Embryonic facial prominence (tissue), 1 donor: ENCODE data around the gene HYI.
"Not testable (repeated sequence)": the region's sequence is repeated elsewhere in the genome, so short reads cannot be mapped to it uniquely, and the experiment has no call there.

Source experiments
- DNase-seq: peaks from one replicate; pipeline ENCODE4 v3.0.0-alpha.2; 2016; ENCODE audit errors: extremely low spot score

Gene HYI

DNA sequence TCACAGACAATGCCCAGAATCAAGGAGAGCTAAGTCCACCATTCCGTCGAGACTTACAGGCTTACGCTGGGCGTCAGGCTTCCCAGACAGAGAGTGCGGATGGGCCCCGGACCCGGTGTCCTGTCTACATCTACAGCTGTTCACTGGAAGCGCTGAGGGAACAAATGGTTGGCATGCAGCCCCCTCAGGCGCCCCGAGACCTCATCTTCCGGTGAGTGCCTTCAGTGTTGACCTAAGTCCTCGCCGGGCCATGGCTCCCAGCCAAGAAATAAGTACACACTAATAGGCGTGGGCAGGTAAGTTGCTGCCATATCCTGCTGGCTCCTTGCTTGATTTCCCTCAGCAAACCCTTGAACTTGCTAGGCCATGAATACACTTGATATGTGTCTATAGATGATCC lies 26.2 kb downstream of the HYI start:
- no peak for DNase-seq

DNA sequence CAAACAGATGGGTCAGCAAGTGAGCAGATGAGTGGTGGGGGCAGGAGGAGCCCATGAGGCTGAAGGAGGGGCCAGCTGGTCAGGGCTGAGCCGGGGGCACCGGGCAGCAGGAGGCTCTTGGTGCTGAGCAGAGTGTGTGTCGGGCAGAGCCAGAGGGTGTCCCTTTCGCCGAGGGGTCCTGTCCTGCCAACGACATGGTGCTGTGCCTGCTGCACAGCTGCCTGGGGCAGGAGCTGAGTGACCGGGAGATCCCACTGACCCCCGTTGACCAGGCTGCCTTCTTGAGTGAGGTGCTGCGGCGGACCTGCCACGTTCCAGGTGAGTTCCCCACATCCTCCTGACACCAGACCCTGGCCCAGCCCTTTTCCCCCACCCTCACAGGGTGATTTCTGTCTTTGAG lies 27.5 kb downstream of the HYI start:
- DNase-seq, result no peak

DNA sequence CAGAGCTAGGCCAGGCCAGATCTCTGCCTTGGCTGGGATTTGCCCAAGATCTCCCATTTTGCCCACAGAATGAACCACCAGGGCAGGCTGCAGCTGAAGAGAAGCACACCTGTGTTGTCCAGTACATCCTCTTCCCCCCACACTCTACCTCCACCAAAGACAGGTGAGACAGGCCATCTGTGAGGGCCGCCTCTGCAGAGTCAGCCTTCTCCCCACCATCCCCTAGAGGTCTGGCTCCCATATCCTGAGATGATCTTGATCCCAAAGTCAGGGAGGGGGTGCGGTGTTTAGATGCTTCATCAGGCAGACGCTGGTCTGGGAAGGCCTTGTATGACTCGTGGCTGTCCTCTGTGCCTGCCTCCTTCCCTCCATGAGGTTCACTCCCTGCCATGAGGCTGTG lies 28.7 kb downstream of the HYI start:
- no peak for DNase-seq

DNA sequence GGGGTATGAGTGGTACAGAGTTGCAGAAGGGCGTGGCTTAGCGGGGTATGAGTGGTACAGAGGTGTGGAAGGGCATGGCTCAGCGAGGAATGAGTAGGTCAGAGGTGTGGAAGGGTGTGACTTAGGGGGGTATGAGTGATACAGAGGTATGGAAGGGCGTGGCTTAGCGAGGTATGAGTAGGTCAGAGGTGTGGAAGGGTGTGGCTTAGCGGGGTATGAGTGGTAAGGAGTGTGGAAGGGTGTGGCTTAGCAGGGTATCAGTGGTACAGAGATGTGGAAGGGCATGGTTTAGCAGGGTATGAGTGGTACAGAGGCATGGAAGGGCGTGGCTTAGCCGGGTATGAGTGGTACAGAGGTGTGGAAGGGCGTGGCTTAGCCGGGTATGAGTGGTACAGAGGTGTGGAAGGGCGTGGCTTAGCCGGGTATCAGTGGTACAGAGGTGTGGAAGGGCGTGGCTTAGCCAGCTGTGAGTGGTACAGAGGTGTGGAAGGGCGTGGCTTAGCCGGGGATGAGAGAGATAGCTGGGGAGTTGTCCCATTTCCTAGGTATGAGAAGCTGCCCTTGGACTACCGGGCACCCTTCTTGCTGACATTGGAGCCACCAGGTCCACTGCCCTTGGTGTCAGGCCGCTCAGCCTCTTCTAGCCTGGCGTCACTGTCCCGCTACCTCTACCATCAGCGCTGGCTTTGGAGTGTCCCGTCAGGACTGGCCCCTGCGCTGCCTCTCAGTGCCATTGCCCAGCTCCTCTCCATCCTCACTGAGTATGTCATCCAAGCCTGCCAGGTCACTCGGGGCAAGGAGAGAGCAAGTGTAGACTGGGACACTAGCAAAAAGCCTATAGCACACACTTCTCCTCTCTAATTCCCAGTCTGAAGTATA lies 29.8 kb downstream of the HYI start:
- no peak for DNase-seq

DNA sequence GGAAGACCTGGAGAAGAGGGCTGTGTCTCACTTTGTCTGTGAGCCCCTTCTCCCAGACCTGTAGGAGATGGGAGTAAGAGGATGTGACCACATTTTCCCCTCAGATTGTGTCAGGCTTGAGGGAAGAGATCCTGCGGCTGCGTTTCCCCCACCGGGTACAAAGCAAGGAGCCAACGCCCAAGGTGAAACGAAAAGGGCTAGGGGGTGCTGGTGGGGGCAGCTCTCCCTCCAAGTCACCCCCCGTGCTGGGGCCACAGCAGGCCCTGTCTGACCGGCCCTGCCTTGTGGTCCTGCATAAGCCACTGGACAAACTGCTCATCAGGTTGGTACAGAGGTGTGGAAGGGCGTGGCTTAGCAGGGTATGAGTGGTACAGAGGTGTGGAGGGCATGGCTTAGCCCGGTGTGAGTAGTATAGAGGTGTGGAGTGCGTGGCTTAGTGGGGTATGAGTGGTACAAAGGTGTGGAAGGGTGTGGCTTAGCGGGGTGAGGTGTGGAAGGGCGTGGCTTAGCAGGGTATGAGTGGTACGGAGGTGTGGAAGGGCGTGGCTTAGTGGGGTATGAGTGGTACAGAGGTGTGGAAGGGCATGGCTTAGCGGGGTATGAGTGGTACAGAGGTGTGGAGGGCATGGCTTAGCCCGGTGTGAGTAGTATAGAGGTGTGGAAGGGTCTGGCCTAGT lies 30.6 kb downstream of the HYI start:
- DNase-seq, result no peak

DNA sequence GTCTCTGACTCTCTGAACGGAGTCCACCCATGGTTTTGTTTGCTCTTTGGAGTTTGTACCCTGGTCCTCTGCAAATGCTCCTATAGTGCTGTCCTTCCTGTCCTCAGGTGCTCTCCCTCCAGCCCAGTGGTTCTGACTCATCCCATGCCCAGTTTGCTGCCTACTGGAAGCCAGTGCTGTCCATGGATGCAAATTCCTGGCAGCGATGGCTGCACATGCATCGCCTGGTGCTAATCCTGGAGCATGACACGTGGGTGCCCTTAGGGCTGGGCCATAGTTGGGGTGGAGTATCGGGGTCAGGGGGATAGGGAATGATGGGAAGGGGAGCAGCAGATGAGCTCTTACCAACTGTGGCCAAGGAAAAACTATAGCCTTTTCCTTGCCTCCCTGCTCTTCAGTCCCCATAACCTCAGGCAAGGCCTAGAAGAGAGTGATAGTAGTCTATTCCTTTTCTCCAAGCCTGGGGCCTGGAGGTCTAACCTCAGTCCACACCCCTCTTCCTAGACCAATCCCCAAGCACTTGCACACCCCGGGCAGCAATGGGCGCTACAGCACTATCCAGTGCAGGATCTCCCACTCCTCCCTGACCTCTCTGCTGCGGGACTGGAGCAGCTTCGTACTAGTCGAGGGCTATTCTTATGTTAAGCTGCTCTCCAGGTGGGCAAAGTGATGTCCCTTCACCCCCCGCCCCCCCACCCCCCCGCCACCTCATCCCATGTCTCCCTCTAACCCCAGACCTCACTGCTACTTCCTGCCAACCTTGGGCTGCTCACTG lies 31.6 kb downstream of the HYI start:
- no peak for DNase-seq

DNA sequence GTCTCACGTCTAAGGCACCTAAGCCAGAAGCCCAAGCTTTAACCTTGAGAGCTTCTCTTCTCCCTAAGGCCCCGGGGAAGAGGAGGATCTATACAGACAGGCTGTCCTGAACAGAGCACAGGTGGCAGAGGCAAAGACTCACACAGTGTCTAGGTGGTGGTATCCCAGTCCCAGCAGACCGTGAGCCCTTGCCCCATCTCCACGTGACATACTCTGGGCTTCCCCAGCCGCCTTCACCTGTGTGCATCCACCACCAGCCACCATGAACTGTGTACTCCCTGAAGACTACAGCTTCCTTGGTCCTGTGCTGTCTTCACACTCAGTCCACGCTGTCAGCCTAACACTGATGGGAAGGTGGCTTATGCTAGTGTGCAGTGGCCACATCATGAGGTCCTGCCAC lies 32.3 kb downstream of the HYI start:
- no peak for DNase-seq

DNA sequence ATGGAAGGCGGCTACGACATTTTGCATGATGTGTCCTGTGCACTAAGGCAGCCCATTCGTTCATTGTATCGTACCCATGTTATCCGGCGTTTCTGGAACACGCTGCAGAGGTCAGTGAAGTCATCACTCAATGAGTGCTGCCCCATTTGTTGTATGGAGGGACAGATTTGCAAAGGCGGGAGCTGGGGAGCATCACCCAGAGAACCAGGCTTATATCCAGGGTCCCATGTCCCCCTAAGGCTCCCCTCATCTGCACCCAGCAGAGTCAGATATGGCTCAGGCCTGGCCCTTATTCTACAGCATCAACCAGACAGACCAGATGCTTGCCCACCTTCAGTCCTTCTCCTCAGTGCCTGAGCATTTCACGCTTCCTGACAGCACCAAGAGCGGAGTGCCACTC lies 32.9 kb downstream of the HYI start:
- DNase-seq, result no peak

DNA sequence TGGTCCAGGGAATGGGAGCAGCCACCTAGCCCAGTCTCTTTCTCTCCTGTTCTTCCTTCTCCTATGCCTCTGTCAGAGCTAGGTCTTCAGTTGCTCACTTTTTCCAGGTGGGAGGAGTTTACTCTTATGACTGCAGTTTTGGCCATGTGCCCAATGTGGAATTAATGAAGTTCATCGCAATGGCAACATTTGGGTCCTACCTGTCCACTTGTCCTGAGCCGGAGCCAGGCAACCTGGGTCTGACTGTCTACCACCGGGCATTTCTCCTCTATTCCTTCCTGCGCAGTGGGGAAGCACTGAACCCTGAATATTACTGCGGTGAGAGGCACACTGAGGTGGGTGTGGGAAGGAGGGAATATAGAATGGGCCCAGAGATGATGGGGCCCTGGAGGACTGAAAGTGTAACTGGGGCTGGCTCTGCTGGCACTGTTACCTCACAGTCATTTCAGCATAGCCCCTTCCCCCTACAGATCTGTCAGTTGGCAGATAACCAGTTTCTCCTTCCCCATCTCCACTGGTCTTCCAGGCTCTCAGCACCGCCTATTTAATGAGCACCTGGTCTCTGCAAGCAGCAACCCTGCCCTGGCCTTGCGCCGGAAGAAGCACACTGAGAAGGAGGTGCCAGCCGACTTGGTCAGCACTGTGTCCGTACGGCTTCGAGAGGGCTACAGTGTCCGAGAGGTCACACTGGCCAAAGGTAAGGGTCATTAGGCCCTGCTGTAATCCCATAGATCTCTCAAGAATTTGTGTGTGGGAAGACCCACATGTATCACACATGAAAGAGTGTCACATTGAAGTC lies 33.9 kb downstream of the HYI start:
- no peak for DNase-seq

DNA sequence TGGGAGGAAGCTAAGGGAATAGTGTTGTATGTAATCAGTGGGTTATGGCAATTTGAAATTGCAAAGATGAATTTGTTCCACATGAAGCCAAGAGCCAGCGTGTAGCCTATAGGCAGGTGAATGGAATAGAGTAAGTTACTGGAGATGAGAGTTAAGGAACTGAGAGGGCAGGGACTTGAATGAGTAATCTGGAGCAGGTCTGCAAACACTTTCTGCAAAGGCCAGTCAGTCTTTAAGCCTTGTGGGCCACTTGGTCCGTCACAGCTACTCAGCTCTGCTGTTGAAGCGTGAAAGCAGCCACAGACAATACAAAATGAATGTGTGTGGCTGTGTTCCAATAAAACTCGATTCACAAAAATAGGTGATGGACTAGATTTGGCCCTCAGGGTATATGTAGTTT lies 34.9 kb downstream of the HYI start:
- DNase-seq, result no peak

DNA sequence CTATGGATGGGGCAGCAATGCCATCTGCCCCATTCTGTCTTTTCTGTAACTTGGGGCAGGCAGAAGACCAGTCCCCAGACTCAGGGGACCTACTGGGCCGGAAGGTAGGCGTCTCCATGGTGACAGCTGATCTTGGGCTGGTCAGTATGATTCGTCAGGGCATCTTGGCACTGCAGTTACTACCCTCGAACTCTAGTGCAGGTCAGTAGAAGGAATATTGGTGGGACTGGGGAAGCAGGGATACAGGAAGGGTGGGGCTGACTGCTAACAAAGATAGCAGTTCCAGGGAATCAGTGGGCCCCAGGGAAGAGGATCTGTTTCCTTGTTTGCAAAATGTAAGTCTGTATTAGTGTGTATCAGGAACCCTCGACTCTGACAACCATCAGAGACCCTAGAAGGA lies 37.8 kb downstream of the HYI start:
- no peak for DNase-seq

DNA sequence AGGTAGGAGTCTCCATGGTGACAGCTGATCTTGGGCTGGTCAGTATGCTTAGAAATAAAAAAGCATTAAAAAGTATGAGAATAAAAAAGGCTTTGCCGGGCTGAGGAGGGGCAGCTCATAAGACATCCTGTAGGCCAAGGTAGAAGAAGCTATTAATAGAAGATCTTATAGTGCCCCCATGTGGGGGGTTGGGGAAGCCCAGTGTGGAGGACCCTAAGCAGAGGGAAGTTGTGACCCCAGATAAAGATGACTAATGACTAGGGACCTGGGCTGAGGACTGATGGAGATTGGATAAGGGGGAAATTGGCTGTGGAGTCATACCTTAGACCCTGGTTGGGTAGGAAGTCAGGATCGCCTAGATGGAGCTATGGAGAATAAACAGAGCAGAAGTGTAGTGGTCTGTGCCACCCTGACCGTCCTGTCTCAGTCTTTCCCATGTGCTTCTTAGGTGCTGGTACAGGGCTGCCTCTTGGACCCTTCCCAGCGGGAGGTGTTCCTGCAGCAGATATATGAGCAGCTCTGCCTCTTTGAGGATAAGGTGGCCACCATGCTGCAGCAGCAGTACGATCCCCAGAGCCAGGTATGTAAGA lies 39.0 kb downstream of the HYI start:
- no peak for DNase-seq

DNA sequence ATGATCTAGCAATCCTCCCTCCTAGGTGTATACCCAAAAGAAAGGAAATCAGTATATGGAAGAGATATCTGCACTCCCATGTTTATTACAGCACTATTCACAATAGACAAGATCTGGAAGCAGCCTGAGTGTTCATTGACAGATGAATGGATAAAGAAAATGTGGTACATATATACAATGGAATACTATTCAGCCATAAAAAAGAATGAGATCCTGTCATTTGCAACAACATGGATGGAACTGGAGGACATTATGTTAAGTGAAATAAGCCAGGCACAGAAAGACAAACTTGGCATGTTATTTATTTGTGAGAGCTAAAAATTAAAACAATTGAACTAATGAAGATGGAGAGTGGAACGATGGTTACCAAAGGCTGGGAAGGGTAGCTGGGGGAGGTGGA lies 40.3 kb downstream of the HYI start:
- DNase-seq, result not testable (repeated sequence)

DNA sequence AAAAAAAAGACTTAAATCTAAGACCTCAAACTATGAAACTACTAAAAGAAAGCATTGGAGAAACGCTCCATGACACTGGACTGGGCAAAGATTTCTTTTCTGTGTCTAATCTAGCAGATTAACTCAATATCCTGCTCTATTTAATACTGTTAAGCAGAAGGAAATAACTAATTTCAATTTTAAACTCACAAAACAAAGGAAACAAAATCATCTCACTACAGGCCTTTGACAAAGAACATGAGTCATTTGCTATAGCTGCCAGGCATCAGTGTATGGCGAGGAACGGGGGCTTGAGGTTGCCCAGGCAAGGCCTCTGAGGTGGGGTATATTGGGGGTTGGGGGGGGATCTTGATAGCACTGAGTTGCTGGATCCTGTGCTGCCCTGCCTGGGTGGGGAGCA lies 43.2 kb downstream of the HYI start:
- no peak for DNase-seq

DNA sequence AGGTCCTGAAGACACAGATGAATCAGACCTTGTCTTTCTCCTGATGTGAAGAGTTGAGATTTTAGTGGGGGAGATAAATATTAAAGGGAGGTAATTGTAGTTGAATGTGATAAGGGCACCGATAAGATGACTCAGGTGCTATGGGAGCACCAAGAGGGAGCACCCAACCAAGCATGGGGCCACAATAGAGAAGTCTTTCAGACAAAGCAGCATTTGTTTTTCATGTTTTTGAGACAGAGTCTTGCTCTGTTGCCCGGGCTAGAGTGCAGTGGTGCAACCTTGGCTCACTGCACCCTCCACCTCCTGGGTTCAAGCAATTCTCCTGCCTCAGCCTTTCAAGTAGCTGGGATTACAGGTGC lies 47.9 kb downstream of the HYI start:
- no peak for DNase-seq

DNA sequence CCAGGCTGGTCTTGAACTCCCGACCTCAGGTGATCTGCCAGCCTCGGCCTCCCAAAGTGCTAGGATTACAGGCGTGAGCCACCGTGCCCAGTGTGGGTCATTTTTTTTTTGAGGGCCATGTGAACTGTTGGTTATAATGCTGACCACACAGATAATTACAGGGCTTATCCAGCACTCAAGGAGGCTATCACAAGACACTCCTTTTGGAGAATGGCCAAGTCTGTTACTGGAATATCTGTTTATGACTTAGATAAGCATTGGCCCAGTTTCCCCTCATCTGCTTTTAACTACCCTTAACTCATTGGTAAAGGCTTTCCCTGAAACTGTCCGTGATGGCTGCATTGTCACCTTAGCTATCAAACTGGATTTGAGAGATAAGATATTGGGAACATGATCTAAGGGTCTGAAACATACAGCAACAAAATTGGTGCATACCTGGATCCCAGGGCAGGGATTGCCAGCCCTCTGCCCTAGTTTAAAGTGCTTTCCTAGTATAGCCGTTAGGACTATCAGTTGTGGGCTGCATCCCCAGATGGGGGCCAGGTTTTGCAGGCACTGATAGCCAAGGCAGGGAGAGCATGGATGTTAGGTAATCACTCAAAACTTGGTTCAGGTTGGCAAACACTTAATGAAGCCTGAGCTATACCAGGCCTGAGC lies 48.4 kb downstream of the HYI start:
- no peak for DNase-seq

DNA sequence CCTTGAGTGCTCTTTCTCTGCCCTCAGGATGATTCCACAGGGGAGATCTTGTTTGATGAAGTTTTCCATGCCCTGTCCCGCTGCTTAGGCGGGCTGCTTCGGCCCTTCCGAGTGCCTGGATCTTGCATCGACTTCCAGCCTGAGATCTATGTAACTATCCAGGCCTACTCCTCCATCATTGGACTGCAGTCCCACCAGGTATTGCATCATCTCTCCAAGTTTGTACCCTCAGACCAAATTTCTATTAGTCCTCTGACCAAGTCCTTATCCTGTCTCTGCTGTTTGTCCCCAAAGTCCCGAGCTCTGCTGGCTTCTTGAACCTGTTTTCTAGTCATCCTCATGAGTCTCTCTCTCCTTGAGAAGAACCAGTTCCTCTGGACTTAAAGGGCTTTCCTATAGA lies 49.4 kb downstream of the HYI start:
- no peak for DNase-seq

DNA sequence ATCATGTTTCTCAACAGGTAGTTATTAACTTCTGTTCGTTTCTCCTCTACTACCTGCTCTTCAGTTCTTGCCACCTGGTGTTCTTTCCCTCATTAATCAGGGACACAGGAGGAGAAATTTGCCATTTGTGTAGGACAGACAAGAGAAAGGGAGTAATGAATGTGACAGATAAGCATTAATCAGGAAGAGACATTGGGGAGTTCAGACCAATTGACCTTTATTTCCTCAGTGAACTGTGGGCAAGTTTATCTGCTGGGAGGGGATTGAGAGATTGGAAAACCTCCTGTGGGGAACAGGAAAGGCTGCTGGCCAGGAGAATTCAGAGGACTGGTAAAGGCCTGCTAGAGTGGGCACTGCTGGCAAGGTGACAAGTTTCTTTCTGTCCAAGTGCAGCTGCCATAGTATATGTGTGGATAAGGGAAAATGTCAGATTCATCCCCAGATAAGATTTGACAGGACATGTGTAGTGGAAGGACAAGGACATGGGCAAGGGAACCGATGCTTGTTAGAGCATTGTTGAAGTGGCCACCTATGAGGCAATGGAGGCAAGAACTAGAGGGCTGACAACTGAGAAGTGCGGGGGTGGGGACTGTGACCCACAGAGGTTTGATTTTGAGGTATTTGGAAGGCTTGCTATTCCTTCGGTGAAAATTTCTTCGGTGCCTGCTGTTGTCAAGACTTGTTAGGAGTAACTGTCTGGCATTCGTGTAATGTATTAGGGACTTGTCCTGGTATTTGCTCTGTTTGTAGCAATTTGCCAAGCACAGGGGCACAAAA lies 51.5 kb downstream of the HYI start:
- DNase-seq, result no peak
